ENCODE measurements around the gene TNNI2.

- TF ChIP-seq REST (IDR thresholded peaks at IDR 0.05; ENCODE audit: low read depth) (no peak), RAD21 (IDR thresholded peaks at IDR 0.05; ENCODE audit: low read depth) (no peak), TAF1 (IDR thresholded peaks at IDR 0.05; ENCODE audit: low read depth) (no peak)
Measured at GRCh38 chr11:1817000-1817399, 21.8 kb upstream of the TNNI2 start.
